GM23338 (cell line): ENCODE measurements around the gene TENT4A.

Experiments used
- CREB1 ChIP-seq: fragments of 250-450 bp; sonication (Bioruptor Pico); IDR thresholded peaks from 2 replicates; pipeline ENCODE4 v1.5.0; 2020; ENCODE audit warnings: low read depth, mild to moderate bottlenecking, moderate library complexity
- CTCF ChIP-seq, 2 experiments: fragments of 200-600 bp in 1 of 2; sonication (generic) in 1 of 2; conservative IDR thresholded peaks; 2 replicates each; pipeline versions ENCODE4 v1.5.1 to v1.6.1; 2016 to 2017; ENCODE audit warnings: antibody characterized with exemption in 2 of 2, low read depth in 2 of 2, mild to moderate bottlenecking in 2 of 2, moderate library complexity in 1 of 2
- ETS1 ChIP-seq: IDR thresholded peaks from 2 replicates; pipeline ENCODE4 v1.6.1; 2016; ENCODE audit warnings: antibody characterized with exemption
- EZH2 ChIP-seq: fragments of 200-600 bp; sonication (generic); IDR thresholded peaks from one replicate; pipeline ENCODE4 v1.8.0; 2017; ENCODE audit warnings: antibody characterized with exemption, mild to moderate bottlenecking, low read depth; ENCODE audit not compliant: unreplicated experiment
- EZH2phosphoT487 ChIP-seq: fragments of 200-600 bp; sonication (generic); IDR thresholded peaks from one replicate; pipeline ENCODE4 v1.8.1; 2018; ENCODE audit warnings: antibody characterized with exemption; ENCODE audit not compliant: unreplicated experiment
- JUNB ChIP-seq: IDR thresholded peaks from one replicate; pipeline ENCODE4 v1.6.1; 2016; ENCODE audit warnings: antibody characterized with exemption; ENCODE audit not compliant: unreplicated experiment
- NANOG ChIP-seq: IDR thresholded peaks from 2 replicates; pipeline ENCODE4 v1.6.1; 2016; ENCODE audit warnings: antibody characterized with exemption, borderline replicate concordance
- POLR2AphosphoS5 ChIP-seq: IDR thresholded peaks from 2 replicates; pipeline ENCODE4 v1.6.1; 2016; ENCODE audit warnings: antibody characterized with exemption, low read depth
- REST ChIP-seq: IDR thresholded peaks from one replicate; pipeline ENCODE4 v1.6.1; 2018; ENCODE audit warnings: antibody characterized with exemption; ENCODE audit not compliant: unreplicated experiment
- STAT1 ChIP-seq: IDR thresholded peaks from one replicate; pipeline ENCODE4 v1.6.1; 2016; ENCODE audit warnings: antibody characterized with exemption; ENCODE audit not compliant: unreplicated experiment
- ZNF331 ChIP-seq: fragments of 250-450 bp; sonication (Bioruptor Pico); IDR thresholded peaks from 2 replicates; pipeline ENCODE4 v1.5.0; 2020; ENCODE audit warnings: low read depth, mild to moderate bottlenecking, moderate library complexity
- ZNF462 ChIP-seq: fragments of 250-450 bp; sonication (Bioruptor Pico); IDR thresholded peaks from 2 replicates; pipeline ENCODE4 v1.5.0; 2020; ENCODE audit warnings: mild to moderate bottlenecking, moderate library complexity

- TF ChIP-seq POLR2AphosphoS5 (no peak), CREB1 (CRISPR knock-in tag) (no peak), CTCF (conservative IDR thresholded peaks at IDR 0.05; ENCODE audit: low read depth in 2 of 2) (no peak), ETS1 (no peak), EZH2 (no peak), ZNF462 (CRISPR knock-in tag) (no peak), JUNB (no peak), REST (no peak), EZH2phosphoT487 (no peak), STAT1 (no peak), ZNF331 (CRISPR knock-in tag) (no peak), NANOG (no peak)
Observed at GRCh38 chr5:6718161-6718681, 5.0 kb downstream of the TENT4A start.
